Measurements from ENCODE around the gene SMARCA4. TPM values are rescaled to one million over a fixed set of nuclear protein-coding genes. Genes with fewer than 3 reads are reported as not detected.
A peak's percentile ranks its signal among the peaks of the same experiment; 100 is the strongest.
"Not testable (repeated sequence)": the region's sequence is repeated elsewhere in the genome, so short reads cannot be mapped to it uniquely, and the experiment has no call there.

Gene SMARCA4
- total RNA-seq, 1 donor from 2014 or later, result 513 TPM

GRCh38 chr19:11073568-11073967, 112.7 kb downstream of the SMARCA4 start:
- no peak for TF ChIP-seq CTCF (IDR thresholded peaks at IDR 0.05; ENCODE audit: partially characterized antibody, unreplicated experiment)
- Mint-ChIP-seq H3K27me3 (ENCODE audit: unreplicated experiment) (peaks cover 15% of the 10 kb centered on the region), H3K4me3 (ENCODE audit: unreplicated experiment) (no peak overlapping the region), H3K4me1 (ENCODE audit: low read depth, unreplicated experiment) (no peaks in the 10 kb centered on the region), H3K27ac (ENCODE audit: unreplicated experiment) (no peak overlapping the region), H3K9me3 (ENCODE audit: unreplicated experiment) (peaks cover 11% of the 10 kb centered on the region), H3K36me3 (ENCODE audit: unreplicated experiment) (no peaks in the 10 kb centered on the region)
- DNase-seq, result no peak

GRCh38 chr19:11076792-11077191, 116.0 kb downstream of the SMARCA4 start:
- H3K4me3 Mint-ChIP-seq (ENCODE audit: unreplicated experiment); H3K4me1 Mint-ChIP-seq (ENCODE audit: low read depth, unreplicated experiment); DNase-seq; H3K9me3 Mint-ChIP-seq (ENCODE audit: unreplicated experiment); H3K36me3 Mint-ChIP-seq (ENCODE audit: unreplicated experiment); H3K27ac Mint-ChIP-seq (ENCODE audit: unreplicated experiment): not testable (repeated sequence)
- peaks cover 11% of the 10 kb centered on the region for H3K27me3 Mint-ChIP-seq (ENCODE audit: unreplicated experiment)

- Mint-ChIP-seq H3K27me3 (ENCODE audit: unreplicated experiment) (peaks cover 11% of the 10 kb centered on the region), H3K9me3 (ENCODE audit: unreplicated experiment) (peaks cover 9% of the 10 kb centered on the region), H3K4me1 (ENCODE audit: low read depth, unreplicated experiment) (no peaks in the 10 kb centered on the region), H3K4me3 (ENCODE audit: unreplicated experiment) (no peak overlapping the region), H3K36me3 (ENCODE audit: unreplicated experiment) (peaks cover 6% of the 10 kb centered on the region), H3K27ac (ENCODE audit: unreplicated experiment) (no peak overlapping the region)
- no peak for DNase-seq
- no peak for TF ChIP-seq CTCF (IDR thresholded peaks at IDR 0.05; ENCODE audit: partially characterized antibody, unreplicated experiment)
Observed at GRCh38 chr19:11078893-11079292, 118.1 kb downstream of the SMARCA4 start.

GRCh38 chr19:11079999-11080398, 119.2 kb downstream of the SMARCA4 start:
- DNase-seq, result no peak
- Mint-ChIP-seq H3K36me3 (ENCODE audit: unreplicated experiment) (peaks cover 6% of the 10 kb centered on the region), H3K27ac (ENCODE audit: unreplicated experiment) (no peak overlapping the region), H3K27me3 (ENCODE audit: unreplicated experiment) (peaks cover 6% of the 10 kb centered on the region), H3K4me3 (ENCODE audit: unreplicated experiment) (no peak overlapping the region), H3K4me1 (ENCODE audit: low read depth, unreplicated experiment) (no peaks in the 10 kb centered on the region), H3K9me3 (ENCODE audit: unreplicated experiment) (peaks cover 5% of the 10 kb centered on the region)
- no peak for TF ChIP-seq CTCF (IDR thresholded peaks at IDR 0.05; ENCODE audit: partially characterized antibody, unreplicated experiment)

- TF ChIP-seq CTCF (IDR thresholded peaks at IDR 0.05; ENCODE audit: partially characterized antibody, unreplicated experiment), result no peak
- Mint-ChIP-seq H3K27me3 (ENCODE audit: unreplicated experiment) (peaks cover 8% of the 10 kb centered on the region), H3K27ac (ENCODE audit: unreplicated experiment) (peak overlapping the region; percentile 99), H3K9me3 (ENCODE audit: unreplicated experiment) (peaks cover 11% of the 10 kb centered on the region), H3K36me3 (ENCODE audit: unreplicated experiment) (no peaks in the 10 kb centered on the region), H3K4me1 (ENCODE audit: low read depth, unreplicated experiment) (peaks cover 14% of the 10 kb centered on the region), H3K4me3 (ENCODE audit: unreplicated experiment) (peak overlapping the region; percentile 90)
- DNase-seq, result no peak
Observed at GRCh38 chr19:11087870-11088505, 127.2 kb downstream of the SMARCA4 start.

Measured in glutamatergic neuron (in vitro differentiated cells).